Adrenal gland (tissue), 12 donors: ENCODE results near the gene BAHCC1. TPM values are rescaled to one million over a fixed set of nuclear protein-coding genes. Genes with fewer than 3 reads are reported as not detected.

ENCODE experiments used
- DNase-seq, 7 donors: peaks; one replicate each; pipeline ENCODE4 v3.0.0-alpha.2; 2019 to 2020
- H3K27ac ChIP-seq, 5 donors: fragments of 200-600 bp; sonication (generic) in 4 of 5; 1 replicate in 3 of 5; 2 replicates in 2 of 5; pipeline versions ENCODE4 v1.5.1 to v1.8.0; 2016 to 2020; ENCODE audit warnings: mild to moderate bottlenecking in 1 of 5
- H3K27me3 ChIP-seq: fragments of 200-600 bp; 2 replicates; pipeline ENCODE4 v1.8.0; 2021
- H3K36me3 ChIP-seq, 2 donors: fragments of 200-600 bp; replicated peaks in 1 of 2; 1 replicate in 1 of 2; 2 replicates in 1 of 2; pipeline versions ENCODE4 v1.5.1 to v1.8.0; 2018 to 2022
- H3K4me1 ChIP-seq, 2 donors: fragments of 200-600 bp; replicated peaks in 1 of 2; 1 replicate in 1 of 2; 2 replicates in 1 of 2; pipeline versions ENCODE4 v1.5.1 to v1.8.0; 2018 to 2021
- H3K4me3 ChIP-seq, 4 donors: fragments of 200-600 bp; sonication (generic) in 3 of 4; one replicate each; pipeline ENCODE4 v1.5.1; 2016 to 2018
- H3K9me3 ChIP-seq, 3 donors: fragments of 200-600 bp; sonication (generic) in 1 of 3; replicated peaks in 1 of 3; 1 replicate in 2 of 3; 2 replicates in 1 of 3; pipeline versions ENCODE4 v1.5.1 to v1.8.0; 2016 to 2021
- CTCF ChIP-seq, 6 experiments: fragments of 450-650 bp in 4 of 6; fragments of 200-600 bp in 2 of 6; sonication (generic) in 1 of 6; IDR thresholded peaks; 1 replicate in 5 of 6; 2 replicates in 1 of 6; pipeline versions ENCODE4 v1.5.1 to v1.8.0; 2016 to 2021; ENCODE audit warnings: antibody characterized with exemption in 6 of 6, mild to moderate bottlenecking in 2 of 6, moderate library complexity in 1 of 6
- POLR2A ChIP-seq, 2 donors: fragments of 450-650 bp; IDR thresholded peaks; one replicate each; pipeline ENCODE4 v1.6.1; 2017; ENCODE audit warnings: antibody characterized with exemption in 2 of 2, mild to moderate bottlenecking in 2 of 2, moderate library complexity in 1 of 2
- WGBS, 4 donors: extraction: QIAGEN DNeasy Blood & Tissue Kit in 2 of 4; methylation state at CpG; one replicate each; pipeline versions ENCODE4 v1.1.5 to v1.1.7; 2013 to 2017; 5-methylcytosine and 5-hydroxymethylcytosine counted together
- intact Hi-C, 2 donors: fragments of 100-400 bp; cut with DNase I; formaldehyde crosslinking; loops; one replicate each; pipeline versions ENCODE4 v1.14.1 to v1.15.0; 2022 to 2023
- polyA plus RNA-seq, 3 donors: library from polyadenylated mRNA; stranded (reverse); fragments of 200-250 nt in 2 of 3; fragments of 350-450 nt in 1 of 3; fragmentation: Illumina TruSeq in 1 of 3; extraction: RNeasy Lipid Tissue Mini Kit (QIAGEN cat#74804) in 1 of 3; gene quantifications; one replicate each; pipeline ENCODE4 v1.2.3, GENCODE V29; 2013 to 2014
- total RNA-seq, 9 donors: library from RNA; depleted of rRNA in 4 of 9; stranded (reverse); fragments of >200 nt in 4 of 9; fragments of 120-200 nt in 1 of 9; fragmentation: NEBNext Ultra II Directional in 1 of 9; extraction: Animal tissue kit (Norgen Biotek cat#: 25700) in 1 of 9; gene quantifications; one replicate each; pipeline versions ENCODE4 v1.1.0 to v1.2.4, GENCODE V29; 2013 to 2023
- donor health status: healthy with polysubstance abuse.
- donor health status: Bipolar disorder and iron deficiency.
- donor health status: DM: yes; HTN: yes; CAD: no.
- donor health status: DM: no; HTN: no; CAD: no.
- donor health status: DM: no; HTN: no; CAD: no.
- donor health status: DM: yes; HTN: yes; CAD: no.

BAHCC1 gene
- total and polyA plus RNA-seq, 12 donors: 1.7 to 68.0 (median 18.4) TPM

DNA sequence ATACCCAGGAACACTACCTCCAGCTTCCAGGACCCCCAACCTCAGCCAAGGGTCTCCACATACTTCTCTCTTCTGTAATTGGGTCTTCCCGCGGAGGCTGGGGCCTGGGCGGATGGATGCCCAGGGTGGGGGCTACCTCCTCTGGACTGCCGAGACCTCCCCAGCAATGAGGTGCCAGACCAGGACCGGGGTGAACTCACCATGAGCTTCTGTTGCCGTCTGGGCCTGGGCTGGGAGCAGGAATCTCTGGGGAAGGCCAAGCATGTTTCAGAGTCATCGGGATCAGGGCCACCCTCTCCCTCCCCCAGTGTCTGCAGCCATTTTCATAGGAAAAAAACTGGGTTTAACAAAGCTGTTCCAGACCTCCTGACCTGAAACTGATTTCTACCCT, 10.3 kb upstream of the BAHCC1 start:
- H3K4me1 ChIP-seq: peaks cover 22 to 39% of the 10 kb centered on the region in 2 donors
- TF ChIP-seq CTCF (IDR thresholded peaks at IDR 0.05): no peak
- no peak for TF ChIP-seq POLR2A (IDR thresholded peaks at IDR 0.05)
- no peaks in the 10 kb centered on the region for H3K9me3 ChIP-seq
- intact Hi-C loops: no loop called here
- no peak overlapping the region for H3K4me3 ChIP-seq
- WGBS, 4 donors: 77 to 86% (median 81%) methylated on average over 5 to 7 of the region's 7 CpGs
- no peak for DNase-seq
- no peaks in the 10 kb centered on the region for H3K36me3 ChIP-seq
- H3K27me3 ChIP-seq: no peaks in the 10 kb centered on the region
- peak overlapping the region in 1 of 5 donors; percentile 35 for H3K27ac ChIP-seq

- peak overlapping the region in 2 of 5 donors; percentile 97 for H3K27ac ChIP-seq
- H3K36me3 ChIP-seq: no peaks in the 10 kb centered on the region
- 74 to 84% (median 79%) methylated on average over 14 to 24 of the region's 24 CpGs for WGBS, 4 donors
- peaks cover 22 to 40% of the 10 kb centered on the region in 2 donors for H3K4me1 ChIP-seq
- no peak for TF ChIP-seq POLR2A (IDR thresholded peaks at IDR 0.05)
- TF ChIP-seq CTCF (IDR thresholded peaks at IDR 0.05): no peak
- H3K27me3 ChIP-seq: no peaks in the 10 kb centered on the region
- no peaks in the 10 kb centered on the region for H3K9me3 ChIP-seq
- H3K4me3 ChIP-seq: no peak overlapping the region
- DNase-seq: no peak
- intact Hi-C loops: no loop called here
These were observed 9.7 kb upstream of the BAHCC1 start for GRCh38 chr17:81385320-81386111.

- no peaks in the 10 kb centered on the region for H3K27me3 ChIP-seq
- no peak for TF ChIP-seq POLR2A (IDR thresholded peaks at IDR 0.05)
- no peak for TF ChIP-seq CTCF (IDR thresholded peaks at IDR 0.05)
- peak in 1 of 7 donors; percentile 55 for DNase-seq
- H3K36me3 ChIP-seq: no peaks in the 10 kb centered on the region
- intact Hi-C loops: no loop called here
- H3K4me3 ChIP-seq: peak overlapping the region in 2 of 4 donors; percentile 71 to 83
- WGBS, 4 donors: 38 to 67% (median 50%) methylated on average over 9 to 15 of the region's 15 CpGs
- peaks cover 22 to 40% of the 10 kb centered on the region in 2 donors for H3K4me1 ChIP-seq
- H3K9me3 ChIP-seq: no peaks in the 10 kb centered on the region
- peak overlapping the region in 4 of 5 donors; percentile 8 to 97 (median 95) for H3K27ac ChIP-seq
These were observed 9.1 kb upstream of the BAHCC1 start for GRCh38 chr17:81386141-81386645.

- Histone ChIP-seq H3K9me3 (no peaks in the 10 kb centered on the region), H3K27me3 (no peaks in the 10 kb centered on the region), H3K4me3 (peak overlapping the region; percentile 22 to 83 (median 52)), H3K36me3 (no peaks in the 10 kb centered on the region), H3K4me1 (peaks cover 23 to 45% of the 10 kb centered on the region in 2 donors), H3K27ac (peak overlapping the region; percentile 64 to 97 (median 93))
- intact Hi-C loops: no loop called here
- TF ChIP-seq POLR2A (IDR thresholded peaks at IDR 0.05) (no peak), CTCF (IDR thresholded peaks at IDR 0.05) (no peak)
- 0 to 2% (median 1%) methylated on average over 9 to 60 of the region's 60 CpGs; no CpG with 5 or more reads in 1 of the 4 donors for WGBS, 4 donors
- DNase-seq: peak in 1 of 7 donors; percentile 52
These were observed 8.6 kb upstream of the BAHCC1 start for GRCh38 chr17:81386646-81387099.
